ENCODE measurements around the gene DEDD. TPM values are rescaled to one million over a fixed set of nuclear protein-coding genes. Genes with fewer than 3 reads are reported as not detected.
"Not testable (repeated sequence)": the region's sequence is repeated elsewhere in the genome, so short reads cannot be mapped to it uniquely, and the experiment has no call there.

The DEDD gene
- total RNA-seq, 4 donors from 2014 or later, result 20.1 to 48.8 (median 27.0) TPM

DNA sequence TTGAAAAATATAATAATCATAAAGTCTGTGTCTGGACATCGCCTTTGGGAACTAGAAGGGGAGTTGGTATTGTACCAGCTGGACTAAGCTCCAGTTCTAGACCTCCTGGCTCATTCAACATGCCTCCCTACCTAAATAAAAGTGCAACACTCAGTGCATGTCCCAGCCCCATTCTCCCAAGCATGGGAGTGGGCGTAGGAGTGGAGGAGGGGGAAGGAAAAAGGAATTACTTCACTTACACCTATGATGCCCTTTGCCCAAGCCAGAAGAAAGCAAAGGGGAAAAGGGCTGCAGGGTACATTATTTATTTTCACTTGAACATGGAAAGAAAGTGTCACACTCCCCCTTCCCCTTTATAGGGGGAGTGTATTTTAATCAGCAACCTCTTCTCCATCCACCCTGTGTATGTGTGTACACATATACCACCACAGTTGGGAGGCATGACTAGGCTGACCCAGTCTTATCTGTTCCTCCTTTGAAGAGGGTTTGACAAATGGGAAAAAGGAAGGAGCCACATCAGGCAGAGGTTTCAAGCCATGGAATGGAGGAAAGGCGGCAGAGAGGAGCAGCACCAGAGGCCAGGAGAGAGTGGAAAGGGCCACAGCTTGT lies 11.3 kb downstream of the DEDD start:
- TF ChIP-seq EP300 (IDR thresholded peaks at IDR 0.05), result no peak
- no peak for TF ChIP-seq POLR2A (IDR thresholded peaks at IDR 0.05)
- no peaks in the 10 kb centered on the region for H3K9me3 ChIP-seq
- no peak overlapping the region for H3K4me3 ChIP-seq
- H3K4me1 ChIP-seq, result peaks cover 0 to 38% (median 28%) of the 10 kb centered on the region in 4 donors
- no peak for DNase-seq (ENCODE audit: low spot score in 2 of 2)
- no peaks in the 10 kb centered on the region for H3K27me3 ChIP-seq
- H3K27ac ChIP-seq, result peak overlapping the region in 1 of 4 donors; percentile 16
- H3K36me3 ChIP-seq, result peaks cover 0 to 64% (median 0%) of the 10 kb centered on the region in 3 donors
- WGBS, 2 donors, result 83 to 86% methylated on average over 3 of the region's 3 CpGs

DNA sequence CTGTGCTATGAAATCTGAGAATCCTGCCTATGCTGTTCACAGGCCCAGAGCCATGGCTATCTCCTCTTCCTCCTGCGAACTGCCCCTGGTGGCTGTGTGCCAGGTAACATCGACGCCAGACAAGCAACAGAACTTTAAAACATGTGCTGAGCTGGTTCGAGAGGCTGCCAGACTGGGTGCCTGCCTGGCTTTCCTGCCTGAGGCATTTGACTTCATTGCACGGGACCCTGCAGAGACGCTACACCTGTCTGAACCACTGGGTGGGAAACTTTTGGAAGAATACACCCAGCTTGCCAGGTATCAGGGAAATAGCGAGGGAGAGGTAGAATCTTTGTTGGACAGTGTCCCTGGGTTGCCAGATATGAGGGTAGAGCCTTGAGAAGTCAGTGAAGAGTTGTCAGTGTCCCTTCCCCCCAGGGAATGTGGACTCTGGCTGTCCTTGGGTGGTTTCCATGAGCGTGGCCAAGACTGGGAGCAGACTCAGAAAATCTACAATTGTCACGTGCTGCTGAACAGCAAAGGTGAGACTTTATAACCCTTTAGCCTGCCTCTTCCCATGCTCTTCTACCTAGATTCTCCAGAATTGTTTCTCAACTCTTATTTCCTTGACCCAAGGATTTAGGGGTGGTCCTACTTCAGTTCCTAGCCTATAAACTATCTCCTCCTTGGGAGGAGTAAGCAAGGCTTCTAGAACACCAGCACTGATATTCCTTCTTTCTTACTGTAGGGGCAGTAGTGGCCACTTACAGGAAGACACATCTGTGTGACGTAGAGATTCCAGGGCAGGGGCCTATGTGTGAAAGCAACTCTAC lies 13.2 kb downstream of the DEDD start:
- 42 to 50% methylated on average over 10 of the region's 10 CpGs for WGBS, 2 donors
- Histone ChIP-seq H3K9me3 (no peaks in the 10 kb centered on the region), H3K27ac (peak overlapping the region in 3 of 4 donors; percentile 93 to 98 (median 98)), H3K27me3 (no peaks in the 10 kb centered on the region), H3K36me3 (peaks cover 0 to 45% (median 0%) of the 10 kb centered on the region in 3 donors), H3K4me1 (peaks cover 0 to 57% (median 35%) of the 10 kb centered on the region in 4 donors), H3K4me3 (peak overlapping the region in 2 of 4 donors; percentile 68 to 94)
- TF ChIP-seq, protein P1, sequence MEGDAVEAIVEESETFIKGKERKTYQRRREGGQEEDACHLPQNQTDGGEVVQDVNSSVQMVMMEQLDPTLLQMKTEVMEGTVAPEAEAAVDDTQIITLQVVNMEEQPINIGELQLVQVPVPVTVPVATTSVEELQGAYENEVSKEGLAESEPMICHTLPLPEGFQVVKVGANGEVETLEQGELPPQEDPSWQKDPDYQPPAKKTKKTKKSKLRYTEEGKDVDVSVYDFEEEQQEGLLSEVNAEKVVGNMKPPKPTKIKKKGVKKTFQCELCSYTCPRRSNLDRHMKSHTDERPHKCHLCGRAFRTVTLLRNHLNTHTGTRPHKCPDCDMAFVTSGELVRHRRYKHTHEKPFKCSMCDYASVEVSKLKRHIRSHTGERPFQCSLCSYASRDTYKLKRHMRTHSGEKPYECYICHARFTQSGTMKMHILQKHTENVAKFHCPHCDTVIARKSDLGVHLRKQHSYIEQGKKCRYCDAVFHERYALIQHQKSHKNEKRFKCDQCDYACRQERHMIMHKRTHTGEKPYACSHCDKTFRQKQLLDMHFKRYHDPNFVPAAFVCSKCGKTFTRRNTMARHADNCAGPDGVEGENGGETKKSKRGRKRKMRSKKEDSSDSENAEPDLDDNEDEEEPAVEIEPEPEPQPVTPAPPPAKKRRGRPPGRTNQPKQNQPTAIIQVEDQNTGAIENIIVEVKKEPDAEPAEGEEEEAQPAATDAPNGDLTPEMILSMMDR (IDR thresholded peaks at IDR 0.05), result peak in 3 of 5 experiments; percentile 18 to 36 (median 31)
- no peak for TF ChIP-seq POLR2A (IDR thresholded peaks at IDR 0.05)
- no peak for DNase-seq (ENCODE audit: low spot score in 2 of 2)

DNA sequence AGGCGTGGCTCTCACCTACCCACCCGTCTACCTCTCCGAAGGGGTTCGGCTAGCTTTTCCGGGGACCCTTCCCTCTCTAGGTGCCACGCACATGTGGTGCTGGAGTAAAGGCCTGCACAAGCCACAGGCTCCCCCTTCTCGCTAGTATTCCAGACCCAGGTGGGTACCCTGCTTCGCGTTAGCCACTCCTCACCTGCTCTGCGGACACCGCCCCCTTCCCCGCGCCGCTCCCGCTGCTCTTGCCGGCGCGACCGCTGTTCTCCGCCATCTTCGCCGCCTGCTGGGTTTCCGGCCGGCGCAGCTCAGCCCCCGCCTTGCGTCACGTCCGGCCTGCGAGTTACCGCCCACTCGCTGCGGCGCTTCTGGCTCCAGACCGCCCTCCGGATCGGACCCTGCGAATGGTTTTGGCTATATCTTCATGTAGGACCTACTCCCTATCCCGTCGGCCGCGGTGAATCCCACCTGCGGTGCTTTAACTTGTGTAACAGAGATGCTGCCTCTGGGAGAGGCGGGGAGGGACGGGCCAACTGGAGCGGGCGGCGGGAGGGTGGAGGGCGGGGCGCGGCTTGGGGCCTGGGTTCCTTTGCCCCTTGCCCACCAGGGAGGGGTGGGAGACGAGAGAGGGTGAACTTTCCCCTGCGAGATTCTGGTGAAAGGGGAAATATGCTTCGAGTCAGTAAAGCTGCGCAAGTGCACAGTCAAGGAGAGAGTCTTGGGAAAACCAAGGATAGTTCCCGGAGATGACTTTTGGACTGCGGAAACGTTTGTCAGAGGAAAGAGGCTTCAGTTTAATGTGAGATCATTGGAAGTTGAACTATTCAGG lies 14.5 kb downstream of the DEDD start, which contains the start of the genes NIT1 and PFDN2:
Gene NIT1 (plus strand): TSS at position 347 of the 823 bp plus-strand sequence. CDS start 72 bp downstream, at position 419.
Gene PFDN2 (minus strand): TSS at position 279 of the 823 bp plus-strand sequence. CDS start 11 bp downstream, at position 268.
- TF ChIP-seq EP300 (IDR thresholded peaks at IDR 0.05), result peak; percentile 56 to 95
- TF ChIP-seq POLR2A (IDR thresholded peaks at IDR 0.05), result peak; percentile 81 to 87
- TF ChIP-seq, protein P1 (IDR thresholded peaks at IDR 0.05), result peak in 1 of 5 experiments; percentile 46
- peak; percentile 59 to 75 for DNase-seq (ENCODE audit: low spot score in 2 of 2)
- peak within 1 kb of the TSS; percentile 68 to 94 (median 90) for H3K4me3 ChIP-seq
- 1% methylated on average over 54 to 58 of the region's 58 CpGs for WGBS, 2 donors
- peaks cover 0 to 69% (median 35%) of the 10 kb centered on the region in 4 donors for H3K4me1 ChIP-seq
- H3K36me3 ChIP-seq, result peaks cover 0 to 32% (median 0%) of the 10 kb centered on the region in 3 donors
- no peaks in the 10 kb centered on the region for H3K9me3 ChIP-seq
- H3K27me3 ChIP-seq, result no peaks in the 10 kb centered on the region
- peak within 1 kb of the TSS; percentile 86 to 98 (median 96) for H3K27ac ChIP-seq

DNA sequence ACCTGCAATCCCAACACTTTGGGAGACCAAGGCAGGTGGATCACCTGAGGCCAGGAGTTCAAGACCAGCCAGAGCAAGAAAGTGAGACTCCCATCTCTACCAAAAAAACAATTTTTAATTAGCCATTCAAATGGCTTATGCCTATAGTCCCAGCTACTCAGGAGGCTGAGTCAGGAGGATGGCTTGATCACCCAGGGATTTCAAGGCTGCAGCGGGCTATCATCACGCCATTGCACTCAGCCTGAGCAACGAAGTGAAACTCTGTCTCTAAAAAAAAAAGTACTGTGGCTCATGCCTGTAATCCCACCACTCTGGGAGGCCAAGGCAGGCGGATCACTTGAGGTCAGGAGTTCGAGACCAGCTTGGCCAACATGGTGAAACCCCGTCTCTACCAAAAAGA lies 16.5 kb downstream of the DEDD start:
- H3K27me3 ChIP-seq; H3K9me3 ChIP-seq; H3K27ac ChIP-seq; H3K4me3 ChIP-seq; DNase-seq (ENCODE audit: low spot score in 2 of 2): not testable (repeated sequence)
- WGBS, 2 donors, result 80 to 88% methylated on average over 6 of the region's 6 CpGs
- H3K4me1 ChIP-seq, result peaks cover 0 to 73% (median 35%) of the 10 kb centered on the region in 4 donors
- H3K36me3 ChIP-seq, result peaks cover 0 to 12% (median 0%) of the 10 kb centered on the region in 3 donors

DNA sequence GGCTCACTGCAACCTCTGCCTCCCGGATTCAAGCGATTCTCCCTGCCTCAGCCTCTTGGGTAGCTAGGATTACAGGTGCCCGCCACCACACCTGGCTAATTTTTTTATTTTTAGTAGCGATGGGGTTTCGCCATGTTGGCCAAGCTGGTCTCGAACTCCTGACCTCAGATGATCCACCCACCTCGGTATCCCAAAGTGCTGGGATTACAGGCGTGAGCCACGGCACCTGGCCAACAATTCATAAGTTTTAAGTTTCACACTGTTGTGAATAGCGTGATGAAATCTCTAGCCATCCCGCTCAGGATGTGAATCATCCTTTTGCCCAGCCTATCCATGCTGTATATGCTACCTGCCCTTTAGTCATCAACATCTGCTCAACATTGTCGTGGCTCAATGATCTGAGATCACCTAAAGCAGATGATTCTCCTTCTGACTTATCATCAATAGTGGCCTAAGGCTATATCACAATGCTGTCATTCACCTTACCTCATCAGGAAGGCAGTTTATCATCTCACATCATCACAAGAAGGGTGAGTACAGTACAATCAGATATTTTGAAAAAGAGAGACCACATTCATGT lies 17.2 kb downstream of the DEDD start:
- peaks cover 0 to 68% (median 35%) of the 10 kb centered on the region in 4 donors for H3K4me1 ChIP-seq

More for the DNA sequence above, 17.2 kb downstream of the DEDD start:
- H3K36me3 ChIP-seq, result peaks cover 0 to 8% (median 0%) of the 10 kb centered on the region in 3 donors
- H3K9me3 ChIP-seq, result no peaks in the 10 kb centered on the region
- no peak for DNase-seq (ENCODE audit: low spot score in 2 of 2)
- H3K27me3 ChIP-seq, result no peaks in the 10 kb centered on the region
- TF ChIP-seq EP300 (IDR thresholded peaks at IDR 0.05) (no peak), POLR2A (IDR thresholded peaks at IDR 0.05) (no peak)
- TF ChIP-seq, protein P1 (IDR thresholded peaks at IDR 0.05), result no peak
- H3K4me3 ChIP-seq, result no peak overlapping the region
- 83 to 87% methylated on average over 12 of the region's 12 CpGs for WGBS, 2 donors
- H3K27ac ChIP-seq, result no peak overlapping the region
